WTC11 (cell line): Measurements from ENCODE around the gene HELZ.
"Not testable (repeated sequence)": the region's sequence is repeated elsewhere in the genome, so short reads cannot be mapped to it uniquely, and the experiment has no call there.

Experiments used
- IRF1 ChIP-seq: sonication (generic); formaldehyde crosslinking; IDR thresholded peaks from 2 replicates; pipeline ENCODE4 v1.8.0; 2023; ENCODE audit warnings: missing genetic modification reagents
- IRF2 ChIP-seq: sonication (generic); formaldehyde crosslinking; IDR thresholded peaks from 2 replicates; pipeline ENCODE4 v1.8.0; 2022; ENCODE audit warnings: low read depth, missing genetic modification reagents, borderline replicate concordance
- NR3C1 ChIP-seq: sonication (generic); formaldehyde crosslinking; conservative IDR thresholded peaks from 2 replicates; pipeline ENCODE4 v1.8.1; 2023; ENCODE audit warnings: low read depth, mild to moderate bottlenecking, missing genetic modification reagents
- SP1 ChIP-seq: sonication (generic); formaldehyde crosslinking; conservative IDR thresholded peaks from 2 replicates; pipeline ENCODE4 v1.8.1; 2022; ENCODE audit warnings: missing genetic modification reagents
- ZNF317 ChIP-seq: sonication (generic); formaldehyde crosslinking; IDR thresholded peaks from 2 replicates; pipeline ENCODE4 v1.8.1; 2023; ENCODE audit warnings: low read depth, mild to moderate bottlenecking, moderate library complexity, missing genetic modification reagents, borderline replicate concordance
- TF ChIP-seq, protein P1 (sequence below): fragments of 200-600 bp; IDR thresholded peaks from 2 replicates; pipeline ENCODE4 v1.8.0; 2022; ENCODE audit warnings: antibody characterized with exemption
- TF ChIP-seq, protein P2 (sequence below): sonication (generic); formaldehyde crosslinking; IDR thresholded peaks from 2 replicates; pipeline ENCODE4 v1.8.0; 2022; ENCODE audit warnings: mild to moderate bottlenecking, missing genetic modification reagents
- TF ChIP-seq, protein P3 (sequence below): sonication (generic); formaldehyde crosslinking; conservative IDR thresholded peaks from 2 replicates; pipeline ENCODE4 v1.8.1; 2022; ENCODE audit warnings: mild to moderate bottlenecking, missing genetic modification reagents
- TF ChIP-seq, protein P4 (sequence below): sonication (generic); formaldehyde crosslinking; IDR thresholded peaks from 2 replicates; pipeline ENCODE4 v1.8.0; 2023; ENCODE audit warnings: missing genetic modification reagents, mild to moderate bottlenecking, borderline replicate concordance

GRCh38 chr17:67142030-67142429 lies 103.0 kb downstream of the HELZ start:
- TF ChIP-seq IRF1 (CRISPR knock-in tag); SP1; IRF2; NR3C1 (CRISPR knock-in tag); ZNF317: not testable (repeated sequence)
- TF ChIP-seq, protein P1, sequence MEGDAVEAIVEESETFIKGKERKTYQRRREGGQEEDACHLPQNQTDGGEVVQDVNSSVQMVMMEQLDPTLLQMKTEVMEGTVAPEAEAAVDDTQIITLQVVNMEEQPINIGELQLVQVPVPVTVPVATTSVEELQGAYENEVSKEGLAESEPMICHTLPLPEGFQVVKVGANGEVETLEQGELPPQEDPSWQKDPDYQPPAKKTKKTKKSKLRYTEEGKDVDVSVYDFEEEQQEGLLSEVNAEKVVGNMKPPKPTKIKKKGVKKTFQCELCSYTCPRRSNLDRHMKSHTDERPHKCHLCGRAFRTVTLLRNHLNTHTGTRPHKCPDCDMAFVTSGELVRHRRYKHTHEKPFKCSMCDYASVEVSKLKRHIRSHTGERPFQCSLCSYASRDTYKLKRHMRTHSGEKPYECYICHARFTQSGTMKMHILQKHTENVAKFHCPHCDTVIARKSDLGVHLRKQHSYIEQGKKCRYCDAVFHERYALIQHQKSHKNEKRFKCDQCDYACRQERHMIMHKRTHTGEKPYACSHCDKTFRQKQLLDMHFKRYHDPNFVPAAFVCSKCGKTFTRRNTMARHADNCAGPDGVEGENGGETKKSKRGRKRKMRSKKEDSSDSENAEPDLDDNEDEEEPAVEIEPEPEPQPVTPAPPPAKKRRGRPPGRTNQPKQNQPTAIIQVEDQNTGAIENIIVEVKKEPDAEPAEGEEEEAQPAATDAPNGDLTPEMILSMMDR, result not testable (repeated sequence)
- TF ChIP-seq, protein P2, sequence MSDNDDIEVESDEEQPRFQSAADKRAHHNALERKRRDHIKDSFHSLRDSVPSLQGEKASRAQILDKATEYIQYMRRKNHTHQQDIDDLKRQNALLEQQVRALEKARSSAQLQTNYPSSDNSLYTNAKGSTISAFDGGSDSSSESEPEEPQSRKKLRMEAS (CRISPR knock-in tag), result not testable (repeated sequence)
- TF ChIP-seq, protein P3, sequence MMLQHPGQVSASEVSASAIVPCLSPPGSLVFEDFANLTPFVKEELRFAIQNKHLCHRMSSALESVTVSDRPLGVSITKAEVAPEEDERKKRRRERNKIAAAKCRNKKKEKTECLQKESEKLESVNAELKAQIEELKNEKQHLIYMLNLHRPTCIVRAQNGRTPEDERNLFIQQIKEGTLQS (CRISPR knock-in tag), result not testable (repeated sequence)
- TF ChIP-seq, protein P4, sequence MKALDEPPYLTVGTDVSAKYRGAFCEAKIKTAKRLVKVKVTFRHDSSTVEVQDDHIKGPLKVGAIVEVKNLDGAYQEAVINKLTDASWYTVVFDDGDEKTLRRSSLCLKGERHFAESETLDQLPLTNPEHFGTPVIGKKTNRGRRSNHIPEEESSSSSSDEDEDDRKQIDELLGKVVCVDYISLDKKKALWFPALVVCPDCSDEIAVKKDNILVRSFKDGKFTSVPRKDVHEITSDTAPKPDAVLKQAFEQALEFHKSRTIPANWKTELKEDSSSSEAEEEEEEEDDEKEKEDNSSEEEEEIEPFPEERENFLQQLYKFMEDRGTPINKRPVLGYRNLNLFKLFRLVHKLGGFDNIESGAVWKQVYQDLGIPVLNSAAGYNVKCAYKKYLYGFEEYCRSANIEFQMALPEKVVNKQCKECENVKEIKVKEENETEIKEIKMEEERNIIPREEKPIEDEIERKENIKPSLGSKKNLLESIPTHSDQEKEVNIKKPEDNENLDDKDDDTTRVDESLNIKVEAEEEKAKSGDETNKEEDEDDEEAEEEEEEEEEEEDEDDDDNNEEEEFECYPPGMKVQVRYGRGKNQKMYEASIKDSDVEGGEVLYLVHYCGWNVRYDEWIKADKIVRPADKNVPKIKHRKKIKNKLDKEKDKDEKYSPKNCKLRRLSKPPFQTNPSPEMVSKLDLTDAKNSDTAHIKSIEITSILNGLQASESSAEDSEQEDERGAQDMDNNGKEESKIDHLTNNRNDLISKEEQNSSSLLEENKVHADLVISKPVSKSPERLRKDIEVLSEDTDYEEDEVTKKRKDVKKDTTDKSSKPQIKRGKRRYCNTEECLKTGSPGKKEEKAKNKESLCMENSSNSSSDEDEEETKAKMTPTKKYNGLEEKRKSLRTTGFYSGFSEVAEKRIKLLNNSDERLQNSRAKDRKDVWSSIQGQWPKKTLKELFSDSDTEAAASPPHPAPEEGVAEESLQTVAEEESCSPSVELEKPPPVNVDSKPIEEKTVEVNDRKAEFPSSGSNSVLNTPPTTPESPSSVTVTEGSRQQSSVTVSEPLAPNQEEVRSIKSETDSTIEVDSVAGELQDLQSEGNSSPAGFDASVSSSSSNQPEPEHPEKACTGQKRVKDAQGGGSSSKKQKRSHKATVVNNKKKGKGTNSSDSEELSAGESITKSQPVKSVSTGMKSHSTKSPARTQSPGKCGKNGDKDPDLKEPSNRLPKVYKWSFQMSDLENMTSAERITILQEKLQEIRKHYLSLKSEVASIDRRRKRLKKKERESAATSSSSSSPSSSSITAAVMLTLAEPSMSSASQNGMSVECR (CRISPR knock-in tag), result not testable (repeated sequence)
